HG02623 (cell line): Measurements from ENCODE around the gene NID2.

Experiments
- ATAC-seq: cut with Tn5 transposase; IDR thresholded peaks from one replicate; pipeline ENCODE4 v1.9.1; 2021; ENCODE audit warnings: moderate library complexity; ENCODE audit not compliant: unreplicated experiment

Gene NID2

DNA sequence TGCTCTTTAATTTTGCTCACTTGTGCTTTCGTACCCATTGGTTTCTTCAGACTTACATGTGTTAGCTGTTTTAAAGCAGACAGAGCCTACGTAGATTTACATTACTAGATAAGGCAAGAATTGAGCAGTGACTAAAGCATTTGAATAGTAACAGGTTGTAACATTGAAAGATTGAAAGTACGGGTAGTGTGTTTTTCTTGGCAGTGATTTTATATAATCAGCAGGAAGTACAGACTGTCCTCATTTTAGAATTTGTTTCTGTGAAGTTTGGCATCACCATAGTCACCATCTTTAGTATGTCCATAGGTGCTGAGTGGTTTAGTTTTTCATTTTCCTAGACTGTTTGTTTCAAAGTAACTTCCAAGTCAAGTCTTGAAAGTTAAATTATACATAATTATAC is 65.5 kb downstream of the NID2 start:
- no peak for ATAC-seq

DNA sequence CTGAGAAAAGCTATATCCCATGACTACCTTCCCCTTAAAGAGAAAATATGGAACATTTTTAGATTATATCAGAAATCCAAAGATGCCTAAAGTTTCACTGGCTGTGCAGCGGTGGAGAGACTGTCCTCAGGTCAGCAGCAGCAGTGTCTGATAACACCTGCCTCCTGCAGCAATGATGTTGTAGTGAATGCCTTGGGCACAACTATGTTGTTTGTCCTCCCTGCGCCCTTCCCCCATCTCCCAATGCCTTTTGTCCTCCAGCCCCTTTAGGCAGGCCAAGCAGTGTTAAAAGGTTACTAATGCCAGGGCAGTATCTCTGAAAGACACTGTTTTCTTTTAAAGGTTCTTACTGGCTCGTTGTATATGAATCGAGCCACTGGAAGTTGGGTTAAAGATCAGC is 66.3 kb downstream of the NID2 start:
- ATAC-seq: no peak

DNA sequence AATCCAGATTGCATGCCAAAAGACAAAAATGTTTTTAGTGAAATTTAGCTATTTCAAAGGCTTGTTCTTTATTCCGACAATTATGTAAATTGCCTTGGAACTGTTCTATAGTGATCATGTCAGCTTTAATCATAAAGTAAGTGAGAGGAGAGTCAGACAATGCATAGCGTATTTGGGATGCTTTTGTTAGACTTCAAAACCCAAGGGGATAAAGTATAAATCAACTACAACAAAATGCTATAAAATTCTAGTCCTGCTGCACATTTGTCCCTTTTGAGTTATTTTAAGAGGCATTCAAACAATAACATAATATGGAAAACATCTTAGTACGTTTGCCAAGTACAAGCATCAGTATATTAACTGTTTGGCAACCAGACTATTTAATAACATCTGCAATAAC is 68.2 kb downstream of the NID2 start:
- no peak for ATAC-seq

DNA sequence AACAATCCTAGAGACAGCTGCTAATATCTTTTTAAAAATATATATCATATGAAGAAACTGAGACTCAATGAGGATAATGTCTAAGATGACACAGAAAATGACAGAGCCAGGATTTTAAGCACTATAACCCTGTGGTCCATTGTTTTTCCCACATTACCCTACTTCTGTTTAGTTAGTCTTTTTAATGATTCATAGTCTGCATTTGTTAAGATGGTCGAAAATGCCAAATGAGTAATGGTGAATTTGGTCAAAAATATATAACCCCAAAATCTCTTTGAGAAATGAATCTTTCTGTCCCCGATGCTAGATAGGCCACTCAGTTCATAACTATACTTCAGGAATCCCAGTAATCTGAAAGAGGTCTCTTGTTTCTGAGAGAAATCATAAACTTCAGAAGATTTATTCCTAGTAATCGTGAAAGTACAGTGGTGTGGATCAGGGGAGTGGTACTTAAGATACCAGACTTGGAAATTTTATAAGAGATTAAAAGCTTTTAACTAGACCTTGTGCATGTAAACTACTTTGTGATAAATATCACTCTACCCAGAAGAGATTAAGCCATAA is 68.8 kb downstream of the NID2 start:
- ATAC-seq: no peak

DNA sequence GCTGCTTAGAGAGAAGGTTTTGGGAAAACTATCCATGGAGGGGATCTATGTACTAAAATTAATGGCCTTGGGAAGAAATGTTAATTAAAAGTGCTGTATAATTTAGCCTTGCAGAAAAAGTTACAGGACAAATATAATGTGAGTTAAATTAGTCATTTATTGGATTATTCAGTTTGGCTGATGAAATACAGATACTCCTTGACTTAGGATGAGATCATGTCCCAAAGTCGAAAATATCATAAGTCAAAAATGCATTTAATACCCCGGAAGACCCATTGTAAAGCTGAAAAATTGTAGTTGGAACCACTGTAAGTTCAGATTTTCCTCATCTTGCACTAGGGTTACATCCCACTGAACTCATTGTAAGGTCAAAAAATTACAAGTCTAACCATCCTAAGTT is 69.8 kb downstream of the NID2 start:
- ATAC-seq: no peak

DNA sequence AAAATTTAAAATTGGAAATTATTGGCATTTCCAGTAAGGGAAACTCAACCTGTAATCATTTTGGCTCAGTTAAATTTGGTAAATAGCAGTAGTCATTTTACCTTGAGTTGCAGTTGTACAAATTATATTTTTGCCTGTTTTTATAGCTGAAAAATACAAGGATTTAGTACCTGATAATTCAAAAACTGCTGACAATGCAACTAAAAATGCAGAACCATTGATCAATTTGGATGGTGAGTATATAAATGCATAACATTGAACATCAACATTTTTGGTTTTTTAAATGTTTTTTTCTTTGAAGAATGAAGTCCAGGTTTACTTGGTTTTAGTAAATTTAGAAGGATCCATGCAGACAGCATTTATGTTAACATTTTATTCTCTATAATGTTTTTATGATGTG is 70.5 kb downstream of the NID2 start:
- no peak for ATAC-seq

DNA sequence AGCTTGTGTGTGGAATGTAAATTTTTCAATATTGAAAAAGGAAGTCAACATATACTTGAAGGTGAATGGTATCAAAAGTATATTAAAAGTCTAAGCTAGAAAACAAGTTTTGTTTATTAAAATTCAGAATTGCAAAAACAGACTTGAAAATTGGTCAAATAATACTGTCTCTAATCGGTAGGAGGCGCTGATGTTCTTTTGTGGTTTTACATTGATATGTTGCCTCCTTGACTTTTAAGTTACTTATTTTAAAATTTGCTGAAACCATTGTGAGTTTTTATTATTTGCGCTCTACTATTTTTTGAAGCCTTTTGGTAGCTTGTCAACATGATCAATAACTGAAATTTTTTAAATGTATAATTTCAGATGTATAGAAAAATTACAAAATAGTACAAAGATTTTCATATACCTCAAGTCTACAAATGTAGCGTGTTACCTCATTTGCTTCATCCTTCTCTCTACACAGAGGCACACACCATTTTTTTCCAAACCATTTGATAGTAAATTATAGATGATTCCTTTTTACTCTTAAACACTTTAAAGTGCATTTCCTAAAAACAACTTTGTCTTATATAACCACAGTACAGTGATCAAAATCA is 72.6 kb downstream of the NID2 start:
- ATAC-seq: no peak

DNA sequence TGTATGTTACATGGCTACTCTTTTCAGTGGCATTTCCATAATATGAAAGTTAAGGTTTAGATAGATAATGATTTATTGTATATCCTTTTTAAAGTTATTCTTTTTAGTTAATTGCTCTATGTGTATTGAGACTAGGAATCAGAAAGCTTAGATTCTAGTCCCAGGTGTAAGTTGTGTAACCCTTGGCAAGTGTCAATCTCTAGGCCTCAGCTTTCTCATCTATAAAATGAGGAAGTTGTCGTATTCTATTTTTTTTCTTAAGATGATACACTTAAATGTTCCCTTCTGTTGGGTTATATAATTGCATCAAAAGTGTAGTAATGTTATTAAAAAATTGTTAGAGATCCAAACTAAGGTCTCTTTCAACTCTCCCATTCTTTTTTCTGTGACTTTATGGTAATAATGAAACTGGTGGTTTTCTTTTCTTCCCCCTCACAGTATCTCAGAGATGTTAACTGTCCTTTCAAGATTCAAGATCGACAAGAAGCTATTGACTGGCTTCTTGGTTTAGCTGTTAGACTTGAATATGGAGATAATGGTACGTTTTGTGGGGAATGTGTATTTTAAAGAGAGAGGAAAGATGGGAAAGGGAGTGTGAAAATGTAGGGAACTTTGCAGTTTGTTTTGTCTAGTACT is 75.5 kb downstream of the NID2 start:
- ATAC-seq: no peak

DNA sequence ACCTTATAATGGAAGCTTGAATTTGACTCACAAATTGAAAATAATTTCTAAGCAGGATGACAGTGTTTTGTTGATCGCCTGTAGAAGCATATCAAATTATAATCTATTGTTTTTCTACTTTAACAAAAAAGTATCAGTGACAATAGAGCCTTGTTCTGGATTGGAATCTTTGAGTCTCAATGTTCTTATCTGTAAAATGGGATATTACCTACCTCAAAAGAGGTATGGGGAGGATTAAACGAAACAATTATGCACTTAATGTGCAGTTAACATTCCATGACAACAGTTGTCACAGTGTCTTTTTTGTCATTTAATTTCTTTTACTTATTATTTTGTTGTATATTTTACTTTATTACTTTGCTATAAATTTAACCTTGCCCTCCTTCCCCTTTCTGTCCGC is 78.4 kb downstream of the NID2 start:
- ATAC-seq: no peak

DNA sequence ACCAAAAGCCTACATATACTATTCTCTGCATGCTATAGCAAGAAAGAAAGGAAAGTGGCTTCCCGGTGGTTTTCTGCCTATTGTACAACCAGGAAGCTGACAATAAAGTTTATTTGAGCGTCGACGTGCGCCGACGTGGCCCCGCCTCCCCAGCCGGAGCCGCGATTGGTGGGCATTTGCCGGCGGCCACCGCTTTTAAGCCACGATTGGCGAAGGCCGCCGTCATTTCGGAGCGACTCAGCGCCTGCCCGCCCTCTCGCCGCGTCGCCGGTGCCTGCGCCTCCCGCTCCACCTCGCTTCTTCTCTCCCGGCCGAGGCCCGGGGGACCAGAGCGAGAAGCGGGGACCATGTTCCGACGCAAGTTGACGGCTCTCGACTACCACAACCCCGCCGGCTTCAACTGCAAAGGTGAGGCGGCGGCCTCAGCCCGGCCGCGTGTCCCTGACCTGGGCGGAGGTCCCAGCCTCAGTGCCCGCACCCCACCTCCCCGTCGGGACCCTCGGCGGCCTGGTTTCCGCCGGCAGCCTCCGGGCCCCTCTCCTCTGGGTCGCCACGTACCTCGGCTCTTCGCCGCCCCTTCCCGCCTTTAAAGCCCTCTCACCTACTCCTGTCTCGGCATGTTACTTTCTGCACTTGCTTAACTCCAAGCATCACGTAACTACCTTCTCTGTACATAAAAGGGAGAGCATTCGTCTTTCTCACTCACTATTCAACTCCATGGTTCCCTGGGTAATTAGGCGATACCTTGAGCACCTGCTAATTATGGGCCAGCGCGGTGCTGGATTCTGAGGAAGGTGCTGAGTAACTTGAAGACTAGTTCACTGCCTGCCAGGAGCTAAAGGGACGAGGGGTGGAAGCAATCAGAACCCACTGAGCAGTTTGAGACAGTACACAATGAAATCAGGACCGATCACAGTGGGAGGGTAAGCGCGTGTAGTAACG is 79.3 kb downstream of the NID2 start, which contains the start of gene RTRAF:
Gene RTRAF (plus strand): TSS at position 254 of the 942 bp plus-strand sequence. CDS start 94 bp downstream, at position 348.
- ATAC-seq: peak; percentile 95

DNA sequence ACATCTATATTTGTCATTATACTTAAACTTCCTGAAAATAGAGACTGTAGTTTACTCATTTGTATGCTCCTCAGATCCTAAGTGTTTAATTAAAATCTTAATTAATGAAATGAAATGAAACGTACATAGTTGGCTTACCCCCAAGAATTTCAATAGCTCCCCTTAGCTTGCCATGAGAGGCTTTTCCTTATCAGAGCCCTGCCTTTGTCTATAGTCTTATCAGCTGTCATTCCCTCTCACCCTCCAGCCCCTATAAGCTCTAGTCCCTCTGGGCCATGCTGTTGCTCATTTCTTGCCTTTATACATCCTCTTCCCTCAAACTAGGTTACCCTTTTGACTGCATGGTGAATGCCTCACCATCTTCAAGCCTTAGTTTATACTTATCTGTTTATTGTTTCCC is 80.6 kb downstream of the NID2 start:
- ATAC-seq: no peak

DNA sequence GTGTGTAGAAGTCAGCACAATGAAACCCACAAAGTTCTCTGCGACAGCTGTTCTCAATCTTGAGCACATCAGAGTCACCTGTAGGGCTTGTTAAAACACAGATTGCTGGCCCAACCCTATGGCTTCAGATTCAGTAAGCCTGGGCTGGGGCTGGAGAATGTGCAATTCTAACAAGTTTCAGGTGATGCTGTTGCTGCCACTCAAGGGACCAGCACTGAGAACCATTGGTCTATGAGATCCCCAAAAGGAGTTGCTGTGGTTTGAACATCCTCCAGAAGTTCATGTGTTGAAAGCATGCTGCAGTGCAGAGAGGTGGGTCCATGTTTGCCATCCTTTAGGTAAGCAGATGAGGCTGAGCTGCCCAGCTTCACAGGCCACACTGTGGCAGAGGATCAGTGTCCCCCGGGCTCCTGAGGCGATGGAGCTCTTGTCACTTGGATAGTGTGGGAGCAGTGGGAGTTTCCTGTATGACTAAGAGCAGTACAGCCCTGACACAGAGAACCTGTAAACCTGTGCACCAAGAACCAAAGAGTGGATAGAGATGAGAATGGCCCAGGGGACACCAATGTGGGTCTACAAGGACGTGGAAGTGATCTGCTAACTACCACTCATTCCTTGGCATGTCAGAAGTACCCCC is 87.5 kb downstream of the NID2 start:
- peak; percentile 56 for ATAC-seq

DNA sequence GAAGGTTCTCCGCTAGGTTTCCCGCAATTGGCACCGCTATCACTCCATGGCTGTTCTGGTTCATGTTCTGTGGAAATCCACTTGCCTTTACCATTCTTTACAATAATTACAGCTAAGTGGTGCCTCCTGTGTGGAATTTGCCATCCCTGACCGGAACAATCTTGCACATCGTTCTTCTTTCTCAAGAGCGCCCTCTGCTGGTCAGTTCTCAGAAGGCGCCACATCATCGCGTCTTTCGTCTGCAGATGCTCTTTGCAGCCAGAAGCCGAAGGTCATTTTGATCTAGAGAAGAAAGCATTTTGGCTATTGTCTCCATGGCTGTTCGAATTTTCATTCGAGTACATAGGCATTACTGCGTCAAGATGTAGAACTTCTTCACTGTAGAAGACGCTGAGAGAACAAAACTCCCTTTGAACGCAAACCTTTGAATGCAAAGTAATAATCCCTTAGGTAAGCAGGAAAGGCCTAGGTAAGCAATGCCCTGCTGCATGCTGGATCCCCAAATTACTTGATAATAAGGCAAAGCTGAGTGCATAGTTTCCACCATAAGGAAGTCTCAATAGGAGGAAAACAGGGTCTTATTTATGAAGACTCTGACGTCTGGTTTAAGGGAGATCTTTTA is 89.7 kb downstream of the NID2 start:
- no peak for ATAC-seq

DNA sequence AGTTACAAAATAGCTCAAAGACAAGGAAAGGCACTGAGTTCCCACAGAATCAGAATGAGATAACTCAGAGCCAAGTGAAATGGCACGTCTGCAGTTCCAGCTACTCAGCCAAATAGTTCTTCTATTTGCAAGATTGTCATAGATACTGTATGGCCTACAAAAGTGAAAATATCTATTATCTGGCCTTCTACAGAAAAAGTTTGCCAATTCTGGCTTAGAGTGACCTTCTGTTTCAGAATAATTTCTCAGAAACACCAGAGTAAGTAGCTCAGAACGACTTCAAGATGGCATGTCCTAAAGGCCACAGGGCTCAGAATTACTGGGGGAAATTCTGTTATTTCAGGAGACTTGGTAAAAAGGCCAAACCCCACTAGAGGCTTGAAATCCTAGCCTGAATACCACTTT is 90.2 kb downstream of the NID2 start:
- no peak for ATAC-seq

DNA sequence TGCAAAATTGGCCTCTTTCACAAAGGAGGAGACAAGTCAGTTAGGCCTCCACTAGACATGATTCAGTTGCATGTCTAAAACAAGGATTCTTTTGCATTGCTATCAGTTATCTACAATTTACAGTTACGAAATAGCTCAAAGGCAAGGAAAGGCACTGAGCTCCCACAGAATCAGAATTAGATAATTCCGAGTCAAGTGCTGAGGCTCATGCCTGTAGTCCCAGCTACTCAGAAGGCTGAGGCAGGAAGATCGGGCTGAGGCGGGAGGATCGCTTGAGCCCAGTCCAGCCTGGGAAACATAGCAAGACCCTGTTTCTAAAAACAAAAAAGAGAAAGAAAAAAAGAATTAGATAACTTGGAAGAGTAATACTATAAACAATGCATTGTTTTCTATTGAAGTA is 91.8 kb downstream of the NID2 start:
- ATAC-seq: no peak

DNA sequence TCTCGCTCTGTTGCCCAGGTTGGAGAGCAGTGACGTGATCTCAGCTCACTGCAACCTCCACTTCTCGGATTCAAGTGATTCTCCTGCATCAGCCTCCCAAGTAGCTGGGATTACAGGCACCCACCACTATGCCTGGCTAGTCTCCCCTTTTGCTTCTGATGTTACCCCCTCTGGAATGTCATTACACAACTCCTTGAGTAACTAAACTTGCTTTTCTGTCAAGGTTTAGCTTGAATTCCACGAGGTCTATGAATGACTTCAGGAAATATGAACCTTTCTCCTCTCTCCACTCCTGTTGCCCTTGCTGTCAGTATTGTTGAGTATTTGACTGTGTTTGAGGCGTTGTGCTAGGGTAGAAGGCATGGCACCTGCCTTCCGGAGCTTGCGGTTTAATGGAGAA is 96.3 kb downstream of the NID2 start:
- ATAC-seq: no peak

DNA sequence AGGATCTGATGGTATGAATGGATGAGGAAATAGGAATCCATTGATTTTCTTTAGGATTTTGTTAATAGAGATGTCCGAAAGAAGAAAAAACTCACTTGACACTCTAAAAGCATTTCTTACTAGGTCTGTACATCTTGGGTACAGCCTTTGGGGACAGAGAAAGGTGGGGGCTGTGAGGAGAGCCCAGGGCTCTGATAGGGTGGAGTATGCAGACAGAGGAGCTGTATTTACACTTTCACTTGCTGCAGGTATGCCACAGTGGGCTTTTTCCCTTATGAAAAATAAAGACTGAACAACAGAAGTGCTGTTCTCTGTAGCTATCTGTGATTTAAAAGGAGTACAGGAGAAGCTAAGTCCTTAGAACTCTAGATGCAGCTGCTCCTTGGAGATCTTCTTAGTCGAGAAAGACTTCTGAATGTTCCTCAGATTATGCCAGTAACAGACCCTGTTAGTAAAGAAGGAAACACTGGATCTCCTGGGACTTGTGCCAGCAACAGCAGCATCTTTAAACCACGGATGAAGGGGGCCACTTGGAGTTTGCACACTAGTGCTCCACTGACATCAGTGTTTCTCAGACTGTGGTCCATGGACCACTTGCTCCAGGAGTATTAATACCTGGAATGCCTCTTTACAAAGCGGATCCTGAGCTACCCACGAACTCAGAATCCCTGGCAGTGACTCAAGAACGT is 98.9 kb downstream of the NID2 start:
- no peak for ATAC-seq

DNA sequence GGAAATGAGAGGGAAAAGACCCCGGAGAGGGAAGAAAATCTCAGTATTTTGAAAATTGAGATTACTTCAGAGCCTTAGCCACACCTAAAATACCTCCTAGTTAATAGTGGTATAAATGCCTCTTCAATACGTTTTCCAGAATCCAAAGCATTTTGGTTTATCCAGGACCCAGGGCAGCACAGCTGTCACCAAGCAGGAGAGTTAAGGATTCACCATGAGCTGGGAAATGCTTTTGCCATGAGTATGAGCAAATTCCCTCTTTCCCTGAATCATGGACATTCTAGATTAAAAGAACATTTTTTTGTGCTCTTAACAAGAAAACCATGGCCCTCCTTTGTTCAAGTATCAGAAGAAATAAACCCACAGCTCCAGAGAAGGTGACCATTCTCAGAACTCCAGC is 101.3 kb downstream of the NID2 start:
- ATAC-seq: no peak

DNA sequence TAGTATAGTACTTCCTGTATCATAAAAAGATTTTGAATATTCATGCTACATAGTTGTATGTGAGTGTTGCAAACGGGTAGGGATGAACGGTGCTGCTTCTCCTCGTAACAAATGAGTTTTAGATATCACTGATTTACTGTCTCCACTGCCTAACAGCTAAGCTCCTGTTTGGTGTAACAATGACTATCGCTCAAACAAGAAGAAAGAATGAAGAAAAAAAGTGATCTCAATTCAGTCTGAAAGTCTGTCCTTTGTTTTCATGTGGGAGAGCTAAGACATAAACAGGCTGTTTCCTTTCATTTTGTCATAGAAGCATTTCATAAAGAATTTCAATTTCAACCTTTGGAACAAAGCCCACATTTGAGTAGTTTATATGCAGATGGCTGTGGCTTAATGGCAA is 105.6 kb downstream of the NID2 start:
- no peak for ATAC-seq

DNA sequence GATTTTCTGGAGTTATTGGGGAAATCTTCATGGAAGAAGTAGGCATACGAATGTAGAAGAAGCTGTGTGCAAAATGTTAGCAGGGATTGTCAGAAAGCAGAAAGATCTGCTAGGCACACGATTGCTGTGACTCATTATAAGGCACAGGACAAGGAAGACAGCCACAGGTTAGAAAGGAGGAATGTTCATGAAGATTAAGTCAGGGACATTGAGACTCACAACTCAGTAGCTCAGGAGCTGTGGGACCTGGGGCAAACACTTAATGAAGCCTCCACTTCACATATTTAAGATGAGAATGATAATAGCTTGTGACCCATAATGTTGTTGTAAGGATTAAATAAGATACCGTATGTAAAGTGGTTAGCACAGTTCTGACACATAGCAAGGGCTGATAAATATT is 106.1 kb downstream of the NID2 start:
- ATAC-seq: no peak
